Immature natural killer cell (primary cell): ENCODE measurements around the gene TKTL1. TPM values are rescaled to one million over a fixed set of nuclear protein-coding genes. Genes with fewer than 3 reads are reported as not detected.
"Not testable (repeated sequence)": the region's sequence is repeated elsewhere in the genome, so short reads cannot be mapped to it uniquely, and the experiment has no call there.

Experiments
- DNase-seq, 3 donors: peaks; one replicate each; pipeline ENCODE4 v3.0.0; 2022; ENCODE audit warnings: mixed read lengths in 1 of 3
- H3K27ac Mint-ChIP-seq, 6 donors: one replicate each; pipeline ENCODE4 v1.8.0; 2020; ENCODE audit warnings: mixed read lengths in 6 of 6, mild to moderate bottlenecking in 5 of 6, inconsistent platforms in 4 of 6, moderate library complexity in 3 of 6
- H3K27me3 Mint-ChIP-seq, 3 donors: one replicate each; pipeline ENCODE4 v1.8.0; 2020 to 2021; ENCODE audit warnings: low read depth in 3 of 3, mild to moderate bottlenecking in 3 of 3, mixed read lengths in 3 of 3, moderate library complexity in 3 of 3, inconsistent platforms in 1 of 3
- H3K36me3 Mint-ChIP-seq, 3 donors: one replicate each; pipeline ENCODE4 v1.8.0; 2020; ENCODE audit warnings: mixed read lengths in 3 of 3, inconsistent platforms in 2 of 3, mild to moderate bottlenecking in 2 of 3
- H3K4me1 Mint-ChIP-seq, 2 donors: one replicate each; pipeline ENCODE4 v1.8.0; 2020; ENCODE audit warnings: inconsistent platforms in 2 of 2, mild to moderate bottlenecking in 2 of 2, mixed read lengths in 2 of 2, moderate library complexity in 1 of 2
- H3K4me3 Mint-ChIP-seq, 5 donors: one replicate each; pipeline ENCODE4 v1.8.0; 2020; ENCODE audit warnings: mild to moderate bottlenecking in 5 of 5, mixed read lengths in 5 of 5, inconsistent platforms in 3 of 5, moderate library complexity in 3 of 5
- H3K9me3 Mint-ChIP-seq, 6 donors: one replicate each; pipeline ENCODE4 v1.8.0; 2020; ENCODE audit warnings: mild to moderate bottlenecking in 6 of 6, mixed read lengths in 6 of 6, inconsistent platforms in 4 of 6, moderate library complexity in 3 of 6
- polyA plus RNA-seq, 3 donors: library from polyadenylated mRNA; unstranded; fragments of 300-500 nt; fragmentation: Illumina TruSeq; gene quantifications; one replicate each; pipeline ENCODE4 v1.2.3, GENCODE V29; 2021

The TKTL1 gene, protein sequence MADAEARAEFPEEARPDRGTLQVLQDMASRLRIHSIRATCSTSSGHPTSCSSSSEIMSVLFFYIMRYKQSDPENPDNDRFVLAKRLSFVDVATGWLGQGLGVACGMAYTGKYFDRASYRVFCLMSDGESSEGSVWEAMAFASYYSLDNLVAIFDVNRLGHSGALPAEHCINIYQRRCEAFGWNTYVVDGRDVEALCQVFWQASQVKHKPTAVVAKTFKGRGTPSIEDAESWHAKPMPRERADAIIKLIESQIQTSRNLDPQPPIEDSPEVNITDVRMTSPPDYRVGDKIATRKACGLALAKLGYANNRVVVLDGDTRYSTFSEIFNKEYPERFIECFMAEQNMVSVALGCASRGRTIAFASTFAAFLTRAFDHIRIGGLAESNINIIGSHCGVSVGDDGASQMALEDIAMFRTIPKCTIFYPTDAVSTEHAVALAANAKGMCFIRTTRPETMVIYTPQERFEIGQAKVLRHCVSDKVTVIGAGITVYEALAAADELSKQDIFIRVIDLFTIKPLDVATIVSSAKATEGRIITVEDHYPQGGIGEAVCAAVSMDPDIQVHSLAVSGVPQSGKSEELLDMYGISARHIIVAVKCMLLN
- polyA plus RNA-seq, result 100 to 1,000 TPM in 1 of 3 donors, 10 to 100 TPM in 2; 58.7 to 282 (median 69.8) TPM

DNA sequence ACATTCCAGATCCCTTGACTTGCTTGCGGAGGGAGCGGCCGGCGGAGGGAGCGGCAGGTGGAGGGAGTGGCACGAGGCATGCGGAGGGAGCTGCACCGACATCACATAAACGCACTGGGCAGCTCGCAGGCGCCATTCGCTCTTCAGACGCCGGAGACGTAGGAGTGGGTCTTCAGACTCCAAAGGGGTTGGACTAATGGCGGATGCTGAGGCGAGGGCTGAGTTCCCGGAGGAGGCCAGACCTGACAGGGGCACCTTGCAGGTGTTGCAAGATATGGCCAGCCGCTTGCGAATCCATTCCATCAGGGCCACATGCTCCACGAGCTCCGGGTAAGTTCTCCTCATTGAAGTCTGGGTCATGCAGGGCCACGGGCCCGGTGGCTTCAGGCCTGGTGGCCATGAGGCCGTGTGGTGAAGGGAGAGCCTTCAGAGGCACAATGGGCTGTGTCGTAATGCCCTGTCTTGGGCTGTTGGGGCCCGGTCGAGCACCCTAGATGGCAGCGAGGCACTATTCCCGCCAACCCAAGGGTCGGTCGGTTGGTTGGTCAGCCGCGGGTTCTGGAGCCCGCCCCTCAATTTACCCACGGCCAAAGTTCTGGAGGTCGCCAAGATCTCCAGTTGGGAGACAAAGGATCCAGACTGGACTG, at the start of gene TKTL1:
TSS of gene TKTL1 (plus strand) at position 132 of the 647 bp plus-strand sequence. CDS start at position 197, 65 bp downstream.
- Mint-ChIP-seq H3K36me3 (no peaks in the 10 kb centered on the region), H3K9me3 (no peaks in the 10 kb centered on the region), H3K27me3 (peaks cover 0 to 3% (median 0%) of the 10 kb centered on the region in 3 donors), H3K27ac (peak within 1 kb of the TSS in 2 of 6 donors; percentile 9 to 83), H3K4me1 (no peaks in the 10 kb centered on the region), H3K4me3 (no peak within 1 kb of the TSS)
- DNase-seq, result no peak

DNA sequence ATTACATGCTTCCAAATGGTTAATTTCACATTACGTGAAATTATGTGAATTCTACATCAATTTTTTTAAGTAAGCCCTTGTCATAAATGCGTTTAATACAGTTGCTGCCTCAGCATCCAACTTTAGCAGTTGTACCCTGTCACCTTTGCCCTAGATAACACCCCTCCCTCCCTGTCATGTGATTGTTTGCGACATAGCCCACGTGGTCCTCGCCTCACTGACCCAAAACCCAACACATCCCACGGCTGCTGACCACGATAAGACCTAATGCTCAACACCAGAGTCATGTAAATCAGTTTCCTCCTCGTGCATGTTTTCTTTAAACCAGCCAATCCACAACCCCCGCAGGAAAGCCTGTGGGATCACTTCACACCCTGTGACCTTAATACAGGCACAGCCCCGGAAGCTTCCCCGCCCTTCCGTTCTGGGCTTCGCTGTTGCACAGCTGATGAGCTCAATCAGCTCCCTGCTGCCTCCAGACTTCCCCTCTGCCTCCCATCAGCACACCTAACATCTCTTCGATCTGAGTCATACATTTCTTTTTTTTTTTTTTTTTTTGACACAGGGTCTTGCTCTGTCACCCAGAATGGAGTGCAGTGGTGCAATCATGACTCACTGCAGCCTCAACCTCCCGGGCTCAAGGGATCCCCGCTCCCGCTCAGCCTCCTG, 48.1 kb upstream of the TKTL1 start:
- not testable (repeated sequence) for H3K36me3 Mint-ChIP-seq, H3K9me3 Mint-ChIP-seq, H3K27me3 Mint-ChIP-seq, H3K4me1 Mint-ChIP-seq, H3K4me3 Mint-ChIP-seq
- DNase-seq, result peak; percentile 61 to 76 (median 69)
- peak overlapping the region in 2 of 6 donors; percentile 45 to 57 for H3K27ac Mint-ChIP-seq

DNA sequence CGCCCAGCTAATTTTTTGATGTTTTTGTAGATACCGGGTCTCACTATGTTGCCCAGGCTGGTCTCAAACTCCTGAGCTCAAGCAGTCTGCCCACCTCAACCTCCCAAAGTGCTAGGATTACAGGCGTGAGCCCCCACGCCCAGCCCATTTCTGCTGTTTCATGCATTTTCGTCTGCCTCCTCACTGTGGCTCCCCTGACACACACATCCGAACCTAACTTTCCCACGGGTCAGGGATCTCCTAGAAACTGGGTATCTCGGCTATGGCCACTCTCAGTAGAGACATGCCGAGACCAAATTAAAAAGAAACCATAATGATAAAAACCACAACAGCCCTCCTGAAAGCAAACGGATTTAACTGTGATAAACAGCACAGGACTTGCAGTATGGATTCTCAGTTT, 47.5 kb upstream of the TKTL1 start:
- H3K36me3 Mint-ChIP-seq, DNase-seq, H3K4me3 Mint-ChIP-seq, H3K4me1 Mint-ChIP-seq, H3K27me3 Mint-ChIP-seq, H3K27ac Mint-ChIP-seq, H3K9me3 Mint-ChIP-seq: not testable (repeated sequence)

DNA sequence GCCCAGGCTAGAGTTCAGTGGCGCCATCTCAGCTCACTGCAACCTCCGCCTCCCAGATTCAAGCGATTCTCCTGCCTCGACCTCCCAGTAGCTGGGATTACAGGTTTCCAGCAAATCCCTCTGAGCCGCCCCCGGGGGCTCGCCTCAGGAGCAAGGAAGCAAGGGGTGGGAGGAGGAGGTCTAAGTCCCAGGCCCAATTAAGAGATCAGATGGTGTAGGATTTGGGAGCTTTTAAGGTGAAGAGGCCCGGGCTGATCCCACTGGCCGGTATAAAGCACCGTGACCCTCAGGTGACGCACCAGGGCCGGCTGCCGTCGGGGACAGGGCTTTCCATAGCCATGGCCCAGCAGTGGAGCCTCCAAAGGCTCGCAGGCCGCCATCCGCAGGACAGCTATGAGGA, 38.3 kb upstream of the TKTL1 start, which contains the start of gene OPN1MW3:
TSS of gene OPN1MW3 (plus strand) at position 301 of the 400 bp plus-strand sequence. CDS start at position 339, 38 bp downstream.
- H3K4me1 Mint-ChIP-seq, H3K27me3 Mint-ChIP-seq, H3K27ac Mint-ChIP-seq, H3K9me3 Mint-ChIP-seq, H3K4me3 Mint-ChIP-seq, H3K36me3 Mint-ChIP-seq, DNase-seq: not testable (repeated sequence)

DNA sequence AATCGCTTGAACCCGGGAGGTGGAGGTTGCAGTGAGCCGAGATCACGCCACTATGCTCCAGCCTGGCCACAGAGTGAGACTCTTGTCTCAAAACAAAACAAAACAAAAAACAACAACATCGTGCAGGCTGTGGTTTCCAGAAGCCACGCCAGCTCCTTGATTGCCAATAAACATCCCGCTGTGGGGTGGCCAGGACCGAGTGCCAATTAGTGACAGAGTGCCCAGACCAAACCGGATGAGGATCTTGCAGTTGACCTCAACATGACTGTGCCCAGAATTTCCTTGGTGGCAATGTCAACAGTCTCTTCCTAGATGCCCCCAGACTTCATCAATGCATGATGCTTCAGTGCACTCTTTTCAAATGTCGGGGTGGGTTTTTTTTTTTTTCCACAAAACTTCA, 36.9 kb upstream of the TKTL1 start:
- not testable (repeated sequence) for H3K27me3 Mint-ChIP-seq, H3K36me3 Mint-ChIP-seq, H3K4me1 Mint-ChIP-seq, H3K27ac Mint-ChIP-seq, DNase-seq, H3K9me3 Mint-ChIP-seq, H3K4me3 Mint-ChIP-seq

DNA sequence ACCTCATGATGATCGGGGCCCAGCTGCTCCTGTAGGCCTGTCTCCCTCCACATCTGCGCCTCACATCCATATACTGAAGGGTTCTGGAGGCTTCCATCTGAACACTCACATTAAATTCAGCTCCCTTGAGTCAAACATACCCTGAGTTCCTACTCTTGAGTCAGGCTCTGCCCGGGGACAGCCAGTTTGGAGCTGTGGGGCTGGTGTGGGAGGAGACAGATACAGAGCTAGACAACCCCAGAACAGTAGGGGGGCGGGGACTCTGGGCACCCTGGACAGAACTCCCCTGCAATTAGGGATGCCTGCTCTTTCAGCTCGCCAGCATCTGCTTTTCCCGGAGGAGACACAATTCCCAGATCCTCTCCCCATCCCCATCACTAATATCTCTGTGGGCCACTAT, 32.5 kb upstream of the TKTL1 start:
- H3K36me3 Mint-ChIP-seq, H3K9me3 Mint-ChIP-seq, H3K4me3 Mint-ChIP-seq, H3K27ac Mint-ChIP-seq, DNase-seq, H3K4me1 Mint-ChIP-seq, H3K27me3 Mint-ChIP-seq: not testable (repeated sequence)

DNA sequence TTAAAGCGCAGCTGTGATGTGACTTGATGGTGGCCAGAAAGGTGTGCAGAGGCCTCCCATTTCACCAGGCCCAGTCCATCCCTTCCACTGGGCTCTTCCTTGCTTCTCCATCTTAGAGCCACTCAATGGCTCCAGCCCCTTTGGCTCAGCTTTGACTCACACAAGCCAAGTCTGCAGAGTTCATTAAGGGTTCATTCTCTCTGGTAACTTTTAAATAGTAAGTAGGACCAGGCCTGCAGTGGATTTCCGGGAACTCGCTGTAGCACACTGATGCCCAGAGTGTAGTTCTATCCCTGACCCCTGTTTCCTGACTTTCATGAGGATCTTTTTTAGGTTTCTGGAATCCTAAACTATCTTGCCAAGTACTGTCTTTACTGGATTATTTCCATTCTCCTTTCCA, 26.4 kb upstream of the TKTL1 start:
- H3K4me1 Mint-ChIP-seq, H3K36me3 Mint-ChIP-seq, H3K9me3 Mint-ChIP-seq, H3K4me3 Mint-ChIP-seq, H3K27me3 Mint-ChIP-seq, DNase-seq, H3K27ac Mint-ChIP-seq: not testable (repeated sequence)

DNA sequence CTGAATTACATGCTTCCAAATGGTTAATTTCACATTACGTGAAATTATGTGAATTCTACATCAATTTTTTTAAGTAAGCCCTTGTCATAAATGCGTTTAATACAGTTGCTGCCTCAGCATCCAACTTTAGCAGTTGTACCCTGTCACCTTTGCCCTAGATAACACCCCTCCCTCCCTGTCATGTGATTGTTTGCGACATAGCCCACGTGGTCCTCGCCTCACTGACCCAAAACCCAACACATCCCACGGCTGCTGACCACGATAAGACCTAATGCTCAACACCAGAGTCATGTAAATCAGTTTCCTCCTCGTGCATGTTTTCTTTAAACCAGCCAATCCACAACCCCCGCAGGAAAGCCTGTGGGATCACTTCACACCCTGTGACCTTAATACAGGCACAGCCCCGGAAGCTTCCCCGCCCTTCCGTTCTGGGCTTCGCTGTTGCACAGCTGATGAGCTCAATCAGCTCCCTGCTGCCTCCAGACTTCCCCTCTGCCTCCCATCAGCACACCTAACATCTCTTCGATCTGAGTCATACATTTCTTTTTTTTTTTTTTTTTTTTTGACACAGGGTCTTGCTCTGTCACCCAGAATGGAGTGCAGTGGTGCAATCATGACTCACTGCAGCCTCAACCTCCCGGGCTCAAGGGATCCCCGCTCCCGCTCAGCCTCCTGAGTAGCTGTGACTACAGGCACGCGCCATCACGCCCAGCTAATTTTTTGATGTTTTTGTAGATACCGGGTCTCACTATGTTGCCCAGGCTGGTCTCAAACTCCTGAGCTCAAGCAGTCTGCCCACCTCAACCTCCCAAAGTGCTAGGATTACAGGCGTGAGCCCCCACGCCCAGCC, 10.9 kb upstream of the TKTL1 start:
- not testable (repeated sequence) for H3K9me3 Mint-ChIP-seq, DNase-seq, H3K27ac Mint-ChIP-seq, H3K27me3 Mint-ChIP-seq, H3K36me3 Mint-ChIP-seq, H3K4me3 Mint-ChIP-seq, H3K4me1 Mint-ChIP-seq

DNA sequence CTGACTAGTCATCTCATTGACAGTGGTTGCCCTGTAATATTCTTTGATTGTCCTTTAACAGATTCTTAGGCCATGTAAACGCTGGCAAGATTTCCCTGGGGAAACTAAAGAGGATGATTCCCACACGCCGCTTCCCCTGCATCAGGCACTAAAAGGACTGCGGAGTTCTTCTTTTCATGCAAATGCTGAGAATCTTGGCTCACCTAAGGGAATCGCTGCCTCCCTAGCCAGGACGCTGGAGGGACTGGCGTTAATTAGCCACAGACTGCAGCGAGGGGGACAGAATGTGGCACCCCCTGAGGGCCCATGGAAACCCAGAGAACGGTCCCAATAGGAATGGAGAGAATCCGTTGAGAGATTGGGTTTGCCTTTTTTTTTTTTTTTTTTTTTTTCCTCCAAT, 9.2 kb upstream of the TKTL1 start:
- H3K27ac Mint-ChIP-seq, DNase-seq, H3K4me3 Mint-ChIP-seq, H3K27me3 Mint-ChIP-seq, H3K9me3 Mint-ChIP-seq, H3K4me1 Mint-ChIP-seq, H3K36me3 Mint-ChIP-seq: not testable (repeated sequence)

DNA sequence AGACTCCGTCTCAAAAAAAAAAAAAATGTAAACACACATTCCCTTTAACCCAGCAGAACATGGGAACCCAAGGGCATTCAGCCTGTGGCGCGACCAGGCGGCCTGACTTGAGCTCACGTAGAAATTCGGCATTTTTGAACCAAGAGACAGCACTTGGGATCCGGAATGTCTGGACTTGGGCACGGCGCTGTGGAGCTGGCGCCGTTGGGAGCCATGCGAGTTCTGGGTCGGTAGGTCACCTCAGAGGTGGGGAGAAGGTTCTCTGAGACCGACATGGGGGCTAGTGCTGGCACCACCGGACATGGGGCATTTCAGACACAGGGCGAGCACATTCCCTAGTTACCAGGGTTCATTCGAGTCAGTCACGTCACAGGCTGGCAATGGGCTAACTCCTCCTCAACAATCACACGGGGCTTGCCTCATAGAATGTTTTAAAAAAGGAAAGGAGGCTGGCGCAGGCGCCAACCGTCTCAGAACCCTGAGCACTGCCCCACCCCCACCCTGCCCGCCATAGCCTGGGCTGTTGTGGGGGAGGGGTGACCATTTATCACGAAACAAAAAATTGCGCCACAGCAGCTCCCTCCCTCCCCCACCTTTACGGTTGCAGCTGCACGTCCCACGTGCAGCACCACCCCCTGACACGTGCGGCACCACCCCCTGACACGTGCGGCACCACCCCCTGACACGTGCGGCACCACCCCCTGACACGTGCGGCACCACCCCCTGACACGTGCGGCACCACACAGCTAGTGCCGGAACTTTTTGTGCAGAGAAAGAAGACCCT, 612 bp upstream of the TKTL1 start, which contains the start of gene TEX28:
TSS of gene TEX28 (minus strand) at position 334 of the 784 bp plus-strand sequence. CDS start 3,007 bp downstream, outside the sequence.
- Mint-ChIP-seq H3K9me3 (no peaks in the 10 kb centered on the region), H3K27me3 (peaks cover 0 to 3% (median 0%) of the 10 kb centered on the region in 3 donors), H3K27ac (peak within 1 kb of the TSS in 1 of 6 donors; percentile 53), H3K4me1 (no peaks in the 10 kb centered on the region), H3K36me3 (no peaks in the 10 kb centered on the region), H3K4me3 (no peak within 1 kb of the TSS)
- no peak for DNase-seq

DNA sequence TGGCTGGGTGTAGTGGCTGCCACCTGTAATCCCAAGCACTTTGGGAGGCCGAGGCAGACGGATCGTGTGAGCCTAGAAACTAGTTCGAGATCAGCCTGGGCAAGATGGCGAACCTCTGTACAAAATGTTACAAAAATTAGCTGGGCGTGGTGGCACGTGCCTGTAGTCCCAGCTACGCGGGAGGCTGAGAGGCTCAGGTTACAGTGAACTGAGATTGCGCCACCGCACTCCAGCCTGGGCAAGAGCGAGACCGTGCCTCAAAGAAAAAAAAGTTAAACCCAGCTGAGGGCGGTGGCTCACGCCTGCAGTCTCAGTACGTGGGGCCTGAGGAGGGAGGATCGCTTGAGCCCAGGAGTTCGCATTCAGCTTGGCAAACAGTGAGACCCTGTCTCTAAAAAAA, 1.1 kb downstream of the TKTL1 start:
- Mint-ChIP-seq H3K4me3 (no peak overlapping the region), H3K9me3 (no peaks in the 10 kb centered on the region), H3K27me3 (peaks cover 0 to 4% (median 0%) of the 10 kb centered on the region in 3 donors), H3K27ac (peak overlapping the region in 2 of 6 donors; percentile 9 to 83), H3K4me1 (no peaks in the 10 kb centered on the region), H3K36me3 (no peaks in the 10 kb centered on the region)
- no peak for DNase-seq

DNA sequence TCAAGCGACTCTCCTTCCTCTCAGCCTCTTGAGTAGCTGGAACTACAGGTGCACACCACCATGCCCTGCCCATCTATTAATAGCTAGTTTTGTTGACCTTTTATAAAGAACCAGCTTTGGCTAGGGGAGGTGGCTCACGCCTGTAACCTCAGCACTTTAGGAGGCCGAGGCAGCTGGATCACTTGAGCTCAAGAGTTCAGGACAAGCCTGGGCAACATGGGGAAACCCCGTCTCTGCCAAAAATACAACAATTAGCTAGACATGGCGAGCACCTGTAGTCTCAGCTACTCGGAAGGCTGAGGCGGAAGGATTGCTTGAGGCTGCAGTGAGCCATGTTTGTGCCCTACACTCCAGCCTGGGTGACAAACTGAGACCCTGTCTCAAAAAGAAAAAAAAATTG, 2.7 kb downstream of the TKTL1 start:
- Mint-ChIP-seq H3K27me3 (peaks cover 0 to 4% (median 0%) of the 10 kb centered on the region in 3 donors), H3K4me3 (no peak overlapping the region), H3K36me3 (no peaks in the 10 kb centered on the region), H3K27ac (peak overlapping the region in 2 of 6 donors; percentile 51 to 78), H3K9me3 (no peaks in the 10 kb centered on the region), H3K4me1 (no peaks in the 10 kb centered on the region)
- DNase-seq, result no peak
